HL-60 (cell line): ENCODE measurements around the gene B3GALT5.

Experiments
- DNase-seq, 2 experiments: peaks; one replicate each; pipeline ENCODE4 v3.0.0-alpha.2; 2010 to 2020; ENCODE audit warnings: low read depth in 1 of 2, low spot score in 1 of 2
- H3K27ac ChIP-seq: fragments of 250-450 bp; sonication (Bioruptor Pico); replicated peaks from 2 replicates; pipeline ENCODE4 v1.5.1; 2020; ENCODE audit warnings: mild to moderate bottlenecking, moderate library complexity
- H3K27me3 ChIP-seq: fragments of 250-450 bp; sonication (Bioruptor Pico); 2 replicates; pipeline ENCODE4 v1.5.1; 2021; ENCODE audit warnings: mild to moderate bottlenecking, moderate library complexity; ENCODE audit not compliant: insufficient read depth, poor library complexity, severe bottlenecking
- H3K4me3 ChIP-seq: replicated peaks from 2 replicates; pipeline ENCODE4 v1.5.1; 2011; ENCODE audit warnings: mild to moderate bottlenecking, control low read depth, low read length; ENCODE audit not compliant: insufficient read depth
- GABPA ChIP-seq: IDR thresholded peaks from 2 replicates; pipeline ENCODE4 v1.6.1; 2012; ENCODE audit warnings: low read depth
- POLR2AphosphoS5 ChIP-seq: IDR thresholded peaks from 2 replicates; pipeline ENCODE4 v1.6.1; 2012; ENCODE audit warnings: low read depth
- SPI1 ChIP-seq: IDR thresholded peaks from 2 replicates; pipeline ENCODE4 v1.6.1; 2012; ENCODE audit warnings: low read depth, mild to moderate bottlenecking, borderline replicate concordance
- TF ChIP-seq, protein P1 (sequence below): IDR thresholded peaks from 2 replicates; pipeline ENCODE4 v1.6.1; 2012; ENCODE audit warnings: low read depth; ENCODE audit not compliant: insufficient replicate concordance
- TF ChIP-seq, protein P2 (sequence below): IDR thresholded peaks from one replicate; pipeline ENCODE4 v1.5.1; 2011; ENCODE audit warnings: low read length, control low read depth, inconsistent platforms; ENCODE audit not compliant: insufficient read depth

Gene B3GALT5

DNA sequence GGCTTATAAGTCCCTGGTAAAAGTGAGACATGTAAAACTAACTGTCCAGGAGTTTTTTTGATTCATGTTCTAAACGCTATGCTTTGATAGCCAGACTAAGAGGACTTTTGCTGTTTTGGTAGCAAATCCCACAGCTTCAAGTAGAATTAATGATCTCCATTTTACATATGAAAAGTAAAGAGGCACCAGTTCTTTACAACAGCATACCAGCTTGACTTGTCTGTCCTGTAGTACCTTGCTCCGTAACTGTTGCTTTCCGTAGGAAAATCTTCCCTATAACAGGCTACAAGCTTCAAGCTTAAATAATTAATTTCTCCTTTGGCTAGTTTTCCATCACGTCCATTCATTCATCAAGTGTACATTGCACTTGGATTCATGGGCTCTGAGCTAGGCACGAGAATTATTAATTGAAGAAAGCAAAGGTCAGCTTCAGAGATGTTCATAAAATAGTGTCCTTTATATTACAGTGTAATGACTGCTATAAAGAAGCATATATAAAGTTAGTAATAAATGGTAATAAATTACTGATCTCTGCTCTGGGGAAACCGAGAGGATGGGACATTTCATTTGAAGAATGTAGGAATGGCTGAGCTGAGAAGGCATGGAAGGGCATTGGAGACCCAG is 29.2 kb downstream of the B3GALT5 start:
- DNase-seq, result no peak
- TF ChIP-seq, protein P1, sequence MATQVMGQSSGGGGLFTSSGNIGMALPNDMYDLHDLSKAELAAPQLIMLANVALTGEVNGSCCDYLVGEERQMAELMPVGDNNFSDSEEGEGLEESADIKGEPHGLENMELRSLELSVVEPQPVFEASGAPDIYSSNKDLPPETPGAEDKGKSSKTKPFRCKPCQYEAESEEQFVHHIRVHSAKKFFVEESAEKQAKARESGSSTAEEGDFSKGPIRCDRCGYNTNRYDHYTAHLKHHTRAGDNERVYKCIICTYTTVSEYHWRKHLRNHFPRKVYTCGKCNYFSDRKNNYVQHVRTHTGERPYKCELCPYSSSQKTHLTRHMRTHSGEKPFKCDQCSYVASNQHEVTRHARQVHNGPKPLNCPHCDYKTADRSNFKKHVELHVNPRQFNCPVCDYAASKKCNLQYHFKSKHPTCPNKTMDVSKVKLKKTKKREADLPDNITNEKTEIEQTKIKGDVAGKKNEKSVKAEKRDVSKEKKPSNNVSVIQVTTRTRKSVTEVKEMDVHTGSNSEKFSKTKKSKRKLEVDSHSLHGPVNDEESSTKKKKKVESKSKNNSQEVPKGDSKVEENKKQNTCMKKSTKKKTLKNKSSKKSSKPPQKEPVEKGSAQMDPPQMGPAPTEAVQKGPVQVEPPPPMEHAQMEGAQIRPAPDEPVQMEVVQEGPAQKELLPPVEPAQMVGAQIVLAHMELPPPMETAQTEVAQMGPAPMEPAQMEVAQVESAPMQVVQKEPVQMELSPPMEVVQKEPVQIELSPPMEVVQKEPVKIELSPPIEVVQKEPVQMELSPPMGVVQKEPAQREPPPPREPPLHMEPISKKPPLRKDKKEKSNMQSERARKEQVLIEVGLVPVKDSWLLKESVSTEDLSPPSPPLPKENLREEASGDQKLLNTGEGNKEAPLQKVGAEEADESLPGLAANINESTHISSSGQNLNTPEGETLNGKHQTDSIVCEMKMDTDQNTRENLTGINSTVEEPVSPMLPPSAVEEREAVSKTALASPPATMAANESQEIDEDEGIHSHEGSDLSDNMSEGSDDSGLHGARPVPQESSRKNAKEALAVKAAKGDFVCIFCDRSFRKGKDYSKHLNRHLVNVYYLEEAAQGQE, result no peak
- no peak for TF ChIP-seq GABPA
- TF ChIP-seq POLR2AphosphoS5, result no peak
- TF ChIP-seq, protein P2, sequence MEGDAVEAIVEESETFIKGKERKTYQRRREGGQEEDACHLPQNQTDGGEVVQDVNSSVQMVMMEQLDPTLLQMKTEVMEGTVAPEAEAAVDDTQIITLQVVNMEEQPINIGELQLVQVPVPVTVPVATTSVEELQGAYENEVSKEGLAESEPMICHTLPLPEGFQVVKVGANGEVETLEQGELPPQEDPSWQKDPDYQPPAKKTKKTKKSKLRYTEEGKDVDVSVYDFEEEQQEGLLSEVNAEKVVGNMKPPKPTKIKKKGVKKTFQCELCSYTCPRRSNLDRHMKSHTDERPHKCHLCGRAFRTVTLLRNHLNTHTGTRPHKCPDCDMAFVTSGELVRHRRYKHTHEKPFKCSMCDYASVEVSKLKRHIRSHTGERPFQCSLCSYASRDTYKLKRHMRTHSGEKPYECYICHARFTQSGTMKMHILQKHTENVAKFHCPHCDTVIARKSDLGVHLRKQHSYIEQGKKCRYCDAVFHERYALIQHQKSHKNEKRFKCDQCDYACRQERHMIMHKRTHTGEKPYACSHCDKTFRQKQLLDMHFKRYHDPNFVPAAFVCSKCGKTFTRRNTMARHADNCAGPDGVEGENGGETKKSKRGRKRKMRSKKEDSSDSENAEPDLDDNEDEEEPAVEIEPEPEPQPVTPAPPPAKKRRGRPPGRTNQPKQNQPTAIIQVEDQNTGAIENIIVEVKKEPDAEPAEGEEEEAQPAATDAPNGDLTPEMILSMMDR, result no peak
- no peak for TF ChIP-seq SPI1
- no peak overlapping the region for H3K27ac ChIP-seq
- no peak overlapping the region for H3K4me3 ChIP-seq
- H3K27me3 ChIP-seq, result no peaks in the 10 kb centered on the region

DNA sequence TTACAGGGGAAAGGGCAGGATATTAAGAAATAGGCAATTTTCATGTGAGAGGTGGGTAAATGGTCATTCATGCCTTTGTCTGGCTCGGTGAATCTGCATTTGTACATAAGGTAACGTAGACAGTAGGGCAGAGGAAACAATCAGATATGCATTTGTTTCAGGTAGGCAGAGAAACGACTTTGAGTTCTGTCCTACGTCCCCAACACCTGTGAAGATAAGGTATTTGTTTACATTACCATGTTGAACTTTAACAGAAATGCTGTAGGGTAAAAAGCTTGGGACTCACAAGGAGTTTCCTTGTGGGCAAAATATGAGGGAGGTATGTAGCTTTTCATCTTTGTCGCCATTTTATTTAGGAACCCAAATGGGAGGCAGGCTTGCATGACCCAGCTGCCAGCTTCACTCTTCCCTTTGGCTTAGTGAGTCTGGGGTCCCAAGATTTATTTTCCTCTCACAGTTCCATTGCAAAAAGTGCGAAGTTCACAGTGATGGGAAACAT is 31.4 kb downstream of the B3GALT5 start:
- Histone ChIP-seq H3K27me3 (no peaks in the 10 kb centered on the region), H3K4me3 (no peak overlapping the region), H3K27ac (no peak overlapping the region)
- DNase-seq, result no peak
- TF ChIP-seq POLR2AphosphoS5 (no peak), SPI1 (no peak), GABPA (no peak)
- TF ChIP-seq, protein P2, result no peak
- TF ChIP-seq, protein P1, result no peak

DNA sequence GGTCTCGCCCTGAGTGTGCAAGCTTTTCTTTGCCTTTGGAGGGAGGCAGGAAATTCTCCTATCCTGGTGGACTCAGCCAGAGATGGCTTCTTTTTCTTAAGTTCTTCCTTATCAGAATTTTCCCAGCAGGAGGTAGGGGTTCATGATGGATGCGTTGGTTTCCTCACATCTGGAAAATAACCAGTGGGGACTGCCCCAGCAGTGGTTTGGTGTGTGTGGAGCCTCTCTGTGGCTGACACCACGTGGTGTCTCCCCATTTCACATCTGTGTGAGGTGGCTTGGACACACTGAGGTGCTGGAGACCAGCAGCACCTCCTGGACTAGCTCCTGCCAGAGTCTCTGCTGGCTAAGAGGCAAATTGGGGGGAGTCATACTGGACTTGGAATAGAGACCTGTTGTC is 32.6 kb downstream of the B3GALT5 start:
- Histone ChIP-seq H3K27me3 (no peaks in the 10 kb centered on the region), H3K4me3 (no peak overlapping the region), H3K27ac (no peak overlapping the region)
- TF ChIP-seq, protein P1, result no peak
- TF ChIP-seq, protein P2, result no peak
- TF ChIP-seq SPI1 (no peak), GABPA (no peak), POLR2AphosphoS5 (no peak)
- no peak for DNase-seq
